Measurements from ENCODE around the gene MIAT.

MIAT gene

GRCh38 chr22:26691377-26691716 lies 34.0 kb downstream of the MIAT start:
- H3K27me3 ChIP-seq (replicated peaks; ENCODE audit: control insufficient read depth, insufficient read depth, low read length): no peaks in the 10 kb centered on the region
- DNase-seq (ENCODE audit: extremely low read depth, insufficient read length): no peak
- no peaks in the 10 kb centered on the region; the same call in 1 of the 2 replicates for H3K36me3 ChIP-seq (ENCODE audit: control insufficient read depth, insufficient read depth, low read length)
- no peak for TF ChIP-seq CTCF (IDR thresholded peaks at IDR 0.05; ENCODE audit: insufficient read depth, low read length, poor library complexity, severe bottlenecking)
- no peak overlapping the region for H3K4me3 ChIP-seq (replicated peaks; ENCODE audit: low read depth, low read length)

GRCh38 chr22:26692215-26692614 lies 34.8 kb downstream of the MIAT start:
- Histone ChIP-seq H3K36me3 (ENCODE audit: control insufficient read depth, insufficient read depth, low read length) (no peaks in the 10 kb centered on the region; the same call in 1 of the 2 replicates), H3K27me3 (replicated peaks; ENCODE audit: control insufficient read depth, insufficient read depth, low read length) (no peaks in the 10 kb centered on the region), H3K4me3 (replicated peaks; ENCODE audit: low read depth, low read length) (no peak overlapping the region)
- no peak for DNase-seq (ENCODE audit: extremely low read depth, insufficient read length)
- TF ChIP-seq CTCF (IDR thresholded peaks at IDR 0.05; ENCODE audit: insufficient read depth, low read length, poor library complexity, severe bottlenecking): no peak

- Histone ChIP-seq H3K36me3 (ENCODE audit: control insufficient read depth, insufficient read depth, low read length) (peaks cover 3% of the 10 kb centered on the region), H3K4me3 (replicated peaks; ENCODE audit: low read depth, low read length) (no peak overlapping the region), H3K27me3 (replicated peaks; ENCODE audit: control insufficient read depth, insufficient read depth, low read length) (no peaks in the 10 kb centered on the region)
- no peak for TF ChIP-seq CTCF (IDR thresholded peaks at IDR 0.05; ENCODE audit: insufficient read depth, low read length, poor library complexity, severe bottlenecking)
- no peak for DNase-seq (ENCODE audit: extremely low read depth, insufficient read length)
These were observed 39.8 kb downstream of the MIAT start for GRCh38 chr22:26697151-26697550.

- Histone ChIP-seq H3K4me3 (replicated peaks; ENCODE audit: low read depth, low read length) (no peak overlapping the region), H3K36me3 (ENCODE audit: control insufficient read depth, insufficient read depth, low read length) (peaks cover 3% of the 10 kb centered on the region), H3K27me3 (replicated peaks; ENCODE audit: control insufficient read depth, insufficient read depth, low read length) (no peaks in the 10 kb centered on the region)
- TF ChIP-seq CTCF (IDR thresholded peaks at IDR 0.05; ENCODE audit: insufficient read depth, low read length, poor library complexity, severe bottlenecking): no peak
- no peak for DNase-seq (ENCODE audit: extremely low read depth, insufficient read length)
These were observed 43.1 kb downstream of the MIAT start for GRCh38 chr22:26700462-26700861.

GRCh38 chr22:26700886-26701285 lies 43.5 kb downstream of the MIAT start:
- no peak overlapping the region for H3K4me3 ChIP-seq (replicated peaks; ENCODE audit: low read depth, low read length)
- no peak for TF ChIP-seq CTCF (IDR thresholded peaks at IDR 0.05; ENCODE audit: insufficient read depth, low read length, poor library complexity, severe bottlenecking)
- peaks cover 3% of the 10 kb centered on the region for H3K36me3 ChIP-seq (ENCODE audit: control insufficient read depth, insufficient read depth, low read length)
- no peaks in the 10 kb centered on the region for H3K27me3 ChIP-seq (replicated peaks; ENCODE audit: control insufficient read depth, insufficient read depth, low read length)
- no peak for DNase-seq (ENCODE audit: extremely low read depth, insufficient read length)

- no peak for TF ChIP-seq CTCF (IDR thresholded peaks at IDR 0.05; ENCODE audit: insufficient read depth, low read length, poor library complexity, severe bottlenecking)
- peaks cover 3% of the 10 kb centered on the region for H3K36me3 ChIP-seq (ENCODE audit: control insufficient read depth, insufficient read depth, low read length)
- H3K4me3 ChIP-seq (replicated peaks; ENCODE audit: low read depth, low read length): no peak overlapping the region
- H3K27me3 ChIP-seq (replicated peaks; ENCODE audit: control insufficient read depth, insufficient read depth, low read length): no peaks in the 10 kb centered on the region
- DNase-seq (ENCODE audit: extremely low read depth, insufficient read length): no peak
These were observed 43.9 kb downstream of the MIAT start for GRCh38 chr22:26701323-26701722.

All from GM06990 (cell line).